Kidney capillary endothelial cell (primary cell): ENCODE data around the gene CCDC134.
A peak's percentile ranks its signal among the peaks of the same experiment; 100 is the strongest.

ENCODE experiments used
- DNase-seq: peaks from one replicate; pipeline ENCODE4 v3.0.0-alpha.2; 2018; ENCODE audit warnings: low spot score

CCDC134 gene

DNA sequence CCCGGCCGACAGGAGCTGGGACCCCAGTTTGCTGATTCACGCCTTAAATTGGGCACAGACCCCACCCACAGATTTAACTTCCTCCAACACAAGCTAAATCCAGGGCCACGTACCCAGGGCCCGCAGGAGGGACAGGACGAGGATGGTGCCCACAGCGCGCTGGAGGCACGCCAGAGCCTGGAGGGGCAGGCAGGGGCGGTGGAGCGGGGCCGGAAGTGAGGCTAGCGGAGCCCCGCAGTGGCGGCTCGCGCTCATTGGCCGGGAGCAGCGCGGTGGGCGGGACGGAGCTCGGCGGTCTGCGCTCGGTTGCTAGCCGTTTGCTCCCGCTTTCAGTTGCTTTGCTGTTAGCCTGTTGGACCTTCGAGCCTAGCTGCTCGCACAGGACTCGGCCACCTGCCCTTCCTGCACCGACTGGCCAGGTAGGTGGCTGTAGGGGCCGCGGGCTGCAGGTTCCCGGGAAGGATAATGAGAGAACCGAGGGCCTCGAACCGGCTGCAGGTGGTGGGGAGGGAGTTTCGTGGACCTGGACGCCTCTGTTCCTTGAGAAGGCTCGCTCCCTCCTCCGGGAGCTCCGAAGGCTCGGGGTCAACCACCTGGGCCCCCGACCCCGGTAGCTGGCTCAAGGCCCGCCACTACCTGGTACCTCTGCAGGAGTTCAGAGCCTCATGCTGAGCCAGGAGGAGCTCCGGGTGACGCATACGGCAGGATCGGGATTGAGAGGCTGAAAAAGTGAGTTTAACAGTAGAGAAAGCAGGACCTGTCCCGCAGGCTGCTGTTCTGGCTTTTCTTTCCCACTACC, at the start of gene CCDC134:
TSS of gene CCDC134 (plus strand) at position 332 of the 799 bp plus-strand sequence. CDS start 8,212 bp downstream, outside the sequence.
- peak; percentile 81 for DNase-seq

GRCh38 chr22:41752011-41752970, 48.2 kb upstream of the CCDC134 start:
- no peak for DNase-seq

GRCh38 chr22:41753984-41754383, 46.5 kb upstream of the CCDC134 start:
- DNase-seq: no peak

- DNase-seq: no peak
Measured at GRCh38 chr22:41757502-41757901, 43.0 kb upstream of the CCDC134 start.

GRCh38 chr22:41758231-41758630, 42.2 kb upstream of the CCDC134 start:
- no peak for DNase-seq

- DNase-seq: peak; percentile 17
Measured at GRCh38 chr22:41762980-41763779, 37.3 kb upstream of the CCDC134 start.

DNA sequence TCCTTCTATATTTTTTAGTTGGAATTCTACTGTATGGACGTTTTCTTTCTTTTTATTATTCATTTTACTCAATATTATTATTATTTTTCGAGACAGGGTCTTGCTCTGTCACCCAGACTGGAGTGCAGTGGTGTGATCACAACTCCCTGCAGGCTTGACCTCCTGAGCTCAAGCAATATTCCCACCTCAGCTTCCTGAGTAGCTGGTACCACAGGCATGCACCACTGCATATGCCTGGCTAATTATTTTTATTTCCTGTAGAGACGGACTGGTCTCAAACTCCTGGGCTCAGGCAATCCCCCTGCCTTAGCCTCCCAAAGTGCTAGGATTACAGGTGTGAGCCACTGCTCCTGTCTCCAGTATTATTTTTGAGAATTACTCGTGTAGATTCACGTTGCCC, 34.0 kb upstream of the CCDC134 start:
- DNase-seq: no peak

GRCh38 chr22:41768430-41768829, 32.0 kb upstream of the CCDC134 start:
- DNase-seq: peak; percentile 84

DNA sequence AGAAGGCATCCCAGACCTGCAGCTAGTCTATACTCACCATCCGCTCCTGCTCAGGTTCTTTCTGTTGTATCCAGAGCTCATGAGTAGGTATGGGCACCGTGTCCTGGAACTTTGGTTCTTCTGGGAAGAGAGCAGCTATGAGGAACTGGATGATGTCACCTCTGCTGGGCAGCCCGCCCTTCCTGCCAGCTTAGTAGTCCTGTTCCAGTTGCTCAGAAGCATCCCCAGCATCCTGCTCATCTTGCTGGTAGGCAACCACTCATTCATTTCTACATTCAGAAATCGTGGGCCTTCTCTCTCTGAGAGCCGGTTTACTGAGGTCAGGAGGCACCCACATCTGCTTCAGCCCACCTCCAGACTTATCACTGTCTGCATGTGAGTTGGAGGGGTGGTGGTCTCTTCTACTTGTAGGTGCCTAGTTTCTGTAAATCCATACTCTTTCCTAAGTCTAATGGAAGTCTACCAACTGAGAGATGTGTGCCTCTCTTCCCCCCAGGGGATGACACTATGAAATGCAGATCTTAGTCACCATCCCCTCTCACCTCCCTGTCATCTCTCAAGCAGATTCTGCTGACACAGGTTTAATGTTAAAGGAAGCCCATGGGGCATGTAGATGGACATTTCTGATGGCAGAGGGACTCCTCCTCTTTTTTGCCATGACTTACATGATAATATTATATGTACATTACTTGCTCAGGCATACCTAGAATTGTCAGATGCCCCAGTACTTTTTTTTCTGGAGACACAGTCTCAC, 29.6 kb upstream of the CCDC134 start:
- DNase-seq: no peak

GRCh38 chr22:41772198-41772597, 28.3 kb upstream of the CCDC134 start:
- DNase-seq: no peak

GRCh38 chr22:41772645-41773044, 27.8 kb upstream of the CCDC134 start:
- peak; percentile 15 for DNase-seq

- DNase-seq: no peak
Measured at GRCh38 chr22:41775338-41775737, 25.1 kb upstream of the CCDC134 start.

DNA sequence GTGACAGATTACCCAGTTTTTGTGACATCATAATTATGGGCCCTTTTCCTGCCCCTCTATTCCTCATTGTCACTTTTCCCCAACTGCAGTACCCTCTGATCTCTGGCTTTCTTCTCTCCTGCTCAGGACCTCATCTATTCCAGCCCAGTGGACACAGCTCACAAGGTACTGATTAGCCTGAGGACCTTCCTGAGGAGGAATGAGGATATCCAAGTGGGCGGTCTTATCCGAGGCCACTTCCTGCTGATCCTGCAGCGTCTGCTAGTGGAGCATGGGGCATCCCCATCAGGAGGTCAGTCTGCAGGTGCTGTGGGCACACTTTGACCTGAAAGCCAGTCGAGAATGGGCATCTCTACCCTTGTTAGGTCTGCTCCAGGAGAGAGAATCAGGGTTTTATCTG, 24.5 kb upstream of the CCDC134 start:
- no peak for DNase-seq

GRCh38 chr22:41776381-41776780, 24.1 kb upstream of the CCDC134 start:
- DNase-seq: no peak

DNA sequence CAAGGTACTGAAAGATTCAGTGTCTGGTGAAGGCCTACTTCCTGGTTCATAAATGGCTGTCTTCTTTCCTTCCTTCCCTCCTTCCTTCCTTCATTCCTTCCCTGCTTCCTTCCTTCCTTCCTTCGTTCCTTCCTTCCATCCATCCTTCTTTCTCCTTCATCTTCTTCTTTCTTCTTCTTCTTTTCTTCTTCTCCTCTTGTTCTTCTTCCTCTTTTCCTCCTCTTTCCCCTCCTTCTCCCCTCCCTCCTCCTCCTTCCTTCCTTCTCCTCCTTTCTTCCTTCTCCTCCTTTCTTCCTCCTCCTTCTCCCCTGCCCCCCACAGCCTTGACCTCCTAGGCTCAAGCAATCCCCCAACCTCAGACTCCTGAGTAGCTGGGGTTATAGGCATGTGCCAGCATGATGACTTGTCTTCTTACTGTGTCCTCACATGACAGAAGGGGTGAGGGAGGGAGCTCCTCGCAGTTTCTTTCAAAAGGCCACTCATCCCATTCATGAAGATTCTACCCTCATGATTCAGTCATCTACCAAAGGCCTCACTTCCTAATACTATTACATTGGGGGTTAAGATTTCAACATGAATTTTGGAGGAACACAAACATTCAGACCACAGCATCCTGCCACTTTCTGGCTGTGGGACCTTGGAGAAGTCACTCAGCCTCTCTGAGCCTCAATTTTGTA, 22.6 kb upstream of the CCDC134 start:
- DNase-seq: no peak

GRCh38 chr22:41779929-41780505, 20.5 kb upstream of the CCDC134 start:
- no peak for DNase-seq

DNA sequence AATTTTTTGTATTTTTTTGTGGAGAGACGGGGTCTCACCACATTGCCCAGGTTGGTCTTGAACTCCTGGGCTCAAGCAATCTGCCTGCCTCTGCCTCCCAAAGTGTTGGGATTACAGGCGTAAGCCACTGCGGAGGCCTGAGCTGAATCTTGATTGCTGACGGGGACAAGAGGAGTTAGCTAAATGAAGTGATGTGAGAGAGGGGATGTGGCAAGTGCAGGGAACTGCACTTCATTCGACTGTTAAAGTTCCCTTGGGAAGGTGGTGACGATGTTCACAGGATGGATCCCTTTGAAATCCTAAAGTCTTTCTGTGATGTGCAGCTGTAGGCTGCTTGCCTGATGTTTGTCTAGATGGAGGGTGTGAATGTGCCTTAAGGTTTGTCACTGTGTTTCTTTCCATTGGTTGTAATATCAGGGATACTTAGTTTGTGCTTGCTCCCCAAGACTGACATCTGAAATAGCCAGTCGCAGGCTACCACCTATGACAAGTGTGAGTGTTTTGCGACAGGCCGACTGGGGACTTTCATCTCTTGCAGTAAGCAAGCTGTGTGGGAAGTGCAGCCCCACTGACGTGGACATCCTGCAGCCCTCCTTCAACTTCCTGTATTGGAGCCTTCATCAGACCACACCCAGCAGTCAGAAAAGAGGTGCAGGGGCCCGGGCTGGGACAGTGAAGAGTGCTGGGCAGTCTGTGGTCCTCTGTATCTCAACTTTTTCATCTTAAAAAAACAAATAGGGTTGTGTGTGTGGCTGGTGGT, 19.6 kb upstream of the CCDC134 start:
- peak; percentile 39 for DNase-seq

GRCh38 chr22:41781507-41781906, 19.0 kb upstream of the CCDC134 start:
- no peak for DNase-seq

DNA sequence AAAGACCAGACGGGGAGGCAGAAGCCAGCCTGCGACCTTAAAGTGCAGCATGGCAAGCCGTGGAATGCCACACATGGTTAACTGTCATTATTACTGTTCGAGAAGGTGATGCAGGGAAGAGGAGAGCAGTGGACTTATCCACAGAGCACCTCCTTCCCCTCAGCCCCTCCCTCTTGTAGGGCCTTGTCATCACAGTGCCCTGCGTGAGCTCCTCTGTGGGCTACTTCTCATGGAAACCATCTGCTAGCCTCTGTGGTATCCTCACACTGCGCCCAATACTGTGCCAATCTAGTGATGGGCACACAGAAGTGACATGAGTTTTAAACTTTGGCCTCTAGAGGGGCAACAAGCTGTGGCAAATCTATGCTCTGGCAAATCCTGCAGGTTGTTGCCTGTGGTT, 18.2 kb upstream of the CCDC134 start:
- DNase-seq: no peak

DNA sequence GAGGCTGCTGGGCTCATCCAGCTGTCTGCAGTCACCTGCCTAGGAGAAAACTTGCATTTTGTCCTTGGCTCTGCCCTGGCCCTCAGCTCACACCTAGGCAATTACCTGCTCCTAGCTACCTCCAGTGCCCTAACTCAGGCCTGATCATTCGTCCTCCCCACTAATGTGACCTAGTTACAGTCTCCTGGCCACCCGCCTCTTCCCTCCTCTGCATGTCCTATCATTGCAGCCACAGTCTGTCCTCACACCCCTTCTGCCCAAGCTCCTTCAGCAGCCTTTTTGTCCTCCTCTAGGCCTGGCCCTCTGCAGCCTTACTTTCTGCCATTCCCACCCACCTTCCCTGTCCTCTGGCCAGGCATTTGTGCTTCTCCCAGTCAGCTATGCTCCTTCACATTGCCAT, 17.7 kb upstream of the CCDC134 start:
- no peak for DNase-seq
